ENCODE results near the gene TRUB2.

TRUB2 gene

DNA sequence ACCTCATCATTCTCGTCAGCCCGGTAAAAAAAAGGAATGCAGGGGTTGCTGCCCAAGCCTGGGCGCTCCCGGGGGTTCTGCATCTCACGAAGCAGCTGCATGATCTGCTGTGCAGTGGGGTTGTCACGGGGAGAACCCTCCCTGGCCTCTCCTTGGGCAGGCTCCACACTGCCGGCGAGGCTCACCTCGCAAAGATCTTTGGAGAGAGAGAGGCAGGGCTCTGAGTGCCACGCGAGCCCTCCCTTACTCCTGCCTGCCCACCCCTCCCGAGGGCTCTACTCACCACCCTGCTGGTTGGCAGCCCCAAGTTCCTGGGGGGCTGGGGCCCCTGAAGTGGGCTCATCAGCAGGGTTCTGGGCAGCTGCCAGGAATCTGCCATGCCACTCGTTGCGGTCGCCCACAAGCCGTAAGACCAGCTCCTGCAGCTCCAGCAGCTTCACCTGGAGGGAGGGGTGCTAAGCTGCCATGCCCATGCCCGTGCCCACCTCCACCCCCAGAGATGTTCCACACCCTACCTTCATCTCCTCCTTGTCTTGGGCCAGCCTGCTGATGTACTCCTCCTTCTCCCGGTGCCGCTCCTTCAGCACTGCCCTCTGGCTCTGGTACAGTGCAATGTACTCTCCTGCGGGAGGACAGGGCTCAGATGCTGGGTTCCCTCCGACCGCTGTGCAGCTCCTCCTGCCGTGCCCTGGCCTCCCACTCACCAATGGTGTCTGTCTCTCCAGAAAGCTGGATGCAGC, 65.0 kb downstream of the TRUB2 start:
- CTCF ChIA-PET, result no interaction called here
- TF ChIP-seq TARDBP (IDR thresholded peaks at IDR 0.05) (no peak), FOXK2 (IDR thresholded peaks at IDR 0.05) (no peak), NFRKB (IDR thresholded peaks at IDR 0.05) (no peak), SP1 (IDR thresholded peaks at IDR 0.05) (no peak), LEF1 (IDR thresholded peaks at IDR 0.05; ENCODE audit: borderline replicate concordance) (no peak), ARNT (IDR thresholded peaks at IDR 0.05) (no peak), HDGF (IDR thresholded peaks at IDR 0.05; ENCODE audit: borderline replicate concordance) (no peak), FOXA1 (IDR thresholded peaks at IDR 0.05) (no peak), FOXM1 (IDR thresholded peaks at IDR 0.05; ENCODE audit: borderline replicate concordance) (no peak), ZNF384 (IDR thresholded peaks at IDR 0.05) (no peak), CTBP1 (IDR thresholded peaks at IDR 0.05; ENCODE audit: borderline replicate concordance) (no peak), L3MBTL2 (conservative IDR thresholded peaks at IDR 0.05) (no peak), BHLHE40 (IDR thresholded peaks at IDR 0.05; ENCODE audit: borderline replicate concordance) (no peak), SUZ12 (IDR thresholded peaks at IDR 0.05) (no peak), ELF4 (IDR thresholded peaks at IDR 0.05) (no peak)
- TF ChIP-seq, protein P1, sequence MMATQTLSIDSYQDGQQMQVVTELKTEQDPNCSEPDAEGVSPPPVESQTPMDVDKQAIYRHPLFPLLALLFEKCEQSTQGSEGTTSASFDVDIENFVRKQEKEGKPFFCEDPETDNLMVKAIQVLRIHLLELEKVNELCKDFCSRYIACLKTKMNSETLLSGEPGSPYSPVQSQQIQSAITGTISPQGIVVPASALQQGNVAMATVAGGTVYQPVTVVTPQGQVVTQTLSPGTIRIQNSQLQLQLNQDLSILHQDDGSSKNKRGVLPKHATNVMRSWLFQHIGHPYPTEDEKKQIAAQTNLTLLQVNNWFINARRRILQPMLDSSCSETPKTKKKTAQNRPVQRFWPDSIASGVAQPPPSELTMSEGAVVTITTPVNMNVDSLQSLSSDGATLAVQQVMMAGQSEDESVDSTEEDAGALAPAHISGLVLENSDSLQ (IDR thresholded peaks at IDR 0.05), result no peak
- POLR2A ChIA-PET, result no interaction called here
- DNase-seq (ENCODE audit: extremely low spot score), result no peak
